Body of pancreas (tissue), 4 donors: ENCODE data around the gene ATP6V1B1. TPM values are rescaled to one million over a fixed set of nuclear protein-coding genes. Genes with fewer than 3 reads are reported as not detected.

Experiments used
- ATAC-seq: fragments of 150-250 bp; one replicate; pipeline ENCODE4 v1.9.1; 2016
- DNase-seq, 4 donors: peaks; one replicate each; pipeline ENCODE4 v3.0.0-alpha.2; 2019
- H3K27ac ChIP-seq, 4 donors: fragments of 200-600 bp; sonication (generic); 1 replicate in 3 of 4; 2 replicates in 1 of 4; pipeline versions ENCODE4 v1.5.1 to v1.6.1; 2016 to 2019; ENCODE audit warnings: mild to moderate bottlenecking in 1 of 4, mixed read lengths in 1 of 4, moderate library complexity in 1 of 4
- H3K27me3 ChIP-seq, 2 donors: fragments of 200-600 bp; sonication (generic); one replicate each; pipeline ENCODE4 v1.6.0; 2016; ENCODE audit warnings: mild to moderate bottlenecking in 1 of 2
- H3K36me3 ChIP-seq, 2 donors: fragments of 200-600 bp; sonication (generic); replicated peaks in 1 of 2; 2 replicates each; pipeline ENCODE4 v1.5.1; 2016; ENCODE audit warnings: low read depth in 2 of 2; ENCODE audit not compliant: insufficient read depth in 1 of 2
- H3K4me1 ChIP-seq: fragments of 200-600 bp; sonication (generic); one replicate; pipeline ENCODE4 v1.6.0; 2016
- H3K4me3 ChIP-seq, 2 donors: fragments of 200-600 bp; sonication (generic); 1 replicate in 1 of 2; 2 replicates in 1 of 2; pipeline ENCODE4 v1.5.1; 2016 to 2019
- H3K9me3 ChIP-seq, 3 donors: fragments of 200-600 bp; sonication (generic); 1 replicate in 2 of 3; 2 replicates in 1 of 3; pipeline ENCODE4 v1.5.1; 2016
- POLR2A ChIP-seq, 3 donors: fragments of 450-650 bp; IDR thresholded peaks; one replicate each; pipeline ENCODE4 v1.6.1; 2016; ENCODE audit warnings: antibody characterized with exemption in 3 of 3, mild to moderate bottlenecking in 2 of 3
- WGBS, 2 donors: methylation state at CpG; one replicate each; pipeline ENCODE4 v1.1.5; 2017; 5-methylcytosine and 5-hydroxymethylcytosine counted together
- intact Hi-C: fragments of 100-400 bp; cut with DNase I; formaldehyde crosslinking; loops from one replicate; pipeline ENCODE4 v1.15.1; 2023
- total RNA-seq, 2 donors: library from RNA; depleted of rRNA; stranded (reverse); fragments of >200 nt; gene quantifications; one replicate each; pipeline ENCODE4 v1.1.0, GENCODE V29; 2016
- TF ChIP-seq, protein P1 (sequence below), 7 experiments: fragments of 450-650 bp in 4 of 7; fragments of 200-600 bp in 3 of 7; sonication (generic) in 3 of 7; IDR thresholded peaks; one replicate each; pipeline ENCODE4 v1.5.1; 2016 to 2019; ENCODE audit warnings: antibody characterized with exemption in 7 of 7

ATP6V1B1 gene
- total RNA-seq, 2 donors from 2014 or later: 9.9 to 17.9 TPM

DNA sequence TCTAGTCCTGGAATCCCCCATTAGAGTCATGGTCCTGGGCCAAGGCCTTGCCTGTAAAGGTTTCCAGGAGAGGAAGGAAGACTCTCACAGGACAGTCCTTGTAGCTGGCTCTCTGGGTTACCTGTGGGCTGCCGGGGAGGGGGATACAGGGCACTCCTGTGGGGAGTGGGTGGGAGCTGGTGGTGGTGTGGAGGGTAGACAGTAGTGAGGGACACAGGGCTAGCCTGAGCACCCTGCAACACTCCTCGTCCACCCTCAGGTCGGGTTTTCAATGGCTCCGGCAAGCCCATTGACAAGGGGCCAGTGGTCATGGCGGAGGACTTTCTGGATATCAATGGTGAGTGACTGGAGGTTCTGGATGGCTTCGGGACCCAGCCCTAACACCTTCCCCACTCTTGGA lies 23.1 kb downstream of the ATP6V1B1 start:
- H3K9me3 ChIP-seq: no peaks in the 10 kb centered on the region
- ATAC-seq: no peak
- TF ChIP-seq POLR2A (IDR thresholded peaks at IDR 0.05): no peak
- TF ChIP-seq, protein P1, sequence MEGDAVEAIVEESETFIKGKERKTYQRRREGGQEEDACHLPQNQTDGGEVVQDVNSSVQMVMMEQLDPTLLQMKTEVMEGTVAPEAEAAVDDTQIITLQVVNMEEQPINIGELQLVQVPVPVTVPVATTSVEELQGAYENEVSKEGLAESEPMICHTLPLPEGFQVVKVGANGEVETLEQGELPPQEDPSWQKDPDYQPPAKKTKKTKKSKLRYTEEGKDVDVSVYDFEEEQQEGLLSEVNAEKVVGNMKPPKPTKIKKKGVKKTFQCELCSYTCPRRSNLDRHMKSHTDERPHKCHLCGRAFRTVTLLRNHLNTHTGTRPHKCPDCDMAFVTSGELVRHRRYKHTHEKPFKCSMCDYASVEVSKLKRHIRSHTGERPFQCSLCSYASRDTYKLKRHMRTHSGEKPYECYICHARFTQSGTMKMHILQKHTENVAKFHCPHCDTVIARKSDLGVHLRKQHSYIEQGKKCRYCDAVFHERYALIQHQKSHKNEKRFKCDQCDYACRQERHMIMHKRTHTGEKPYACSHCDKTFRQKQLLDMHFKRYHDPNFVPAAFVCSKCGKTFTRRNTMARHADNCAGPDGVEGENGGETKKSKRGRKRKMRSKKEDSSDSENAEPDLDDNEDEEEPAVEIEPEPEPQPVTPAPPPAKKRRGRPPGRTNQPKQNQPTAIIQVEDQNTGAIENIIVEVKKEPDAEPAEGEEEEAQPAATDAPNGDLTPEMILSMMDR (IDR thresholded peaks at IDR 0.05): no peak
- 85 to 88% methylated on average over 5 to 6 of the region's 6 CpGs for WGBS, 2 donors
- no peaks in the 10 kb centered on the region for H3K4me1 ChIP-seq
- H3K36me3 ChIP-seq: no peaks in the 10 kb centered on the region
- peak in 1 of 4 donors; percentile 3 for DNase-seq
- no peaks in the 10 kb centered on the region for H3K27me3 ChIP-seq
- H3K4me3 ChIP-seq: no peak overlapping the region
- no peak overlapping the region for H3K27ac ChIP-seq
- intact Hi-C loops: no loop called here

DNA sequence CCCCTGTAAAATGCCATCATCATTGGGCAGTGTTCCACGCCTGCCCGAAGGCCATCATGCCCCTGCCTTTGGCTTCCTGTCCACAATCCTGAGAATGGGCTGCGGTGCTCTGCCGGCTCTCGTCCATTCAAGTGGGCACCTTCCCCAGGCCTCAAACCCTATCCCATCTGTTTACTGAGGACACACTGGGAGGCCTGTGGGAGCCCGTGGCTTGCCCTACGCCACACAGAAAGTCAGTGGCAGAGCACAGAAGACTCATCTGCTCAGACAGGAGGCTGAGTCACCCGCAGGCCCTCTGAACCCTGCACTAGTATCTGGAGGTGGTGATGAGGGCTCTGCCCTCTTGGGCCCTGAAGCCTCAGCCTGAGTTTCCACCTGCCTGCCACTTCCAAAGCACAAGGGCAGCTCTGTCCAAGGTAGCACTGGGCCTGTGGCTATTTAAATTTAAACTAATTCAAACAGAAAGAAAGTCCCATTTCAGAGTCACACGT lies 23.6 kb downstream of the ATP6V1B1 start:
- WGBS, 2 donors: 92 to 98% methylated on average over 6 to 8 of the region's 9 CpGs
- Histone ChIP-seq H3K27ac (no peak overlapping the region), H3K27me3 (no peaks in the 10 kb centered on the region), H3K4me1 (no peaks in the 10 kb centered on the region), H3K36me3 (no peaks in the 10 kb centered on the region), H3K4me3 (no peak overlapping the region), H3K9me3 (no peaks in the 10 kb centered on the region)
- TF ChIP-seq POLR2A (IDR thresholded peaks at IDR 0.05): no peak
- TF ChIP-seq, protein P1 (IDR thresholded peaks at IDR 0.05): no peak
- DNase-seq (no peak), ATAC-seq (no peak)
- intact Hi-C loops: no loop called here

DNA sequence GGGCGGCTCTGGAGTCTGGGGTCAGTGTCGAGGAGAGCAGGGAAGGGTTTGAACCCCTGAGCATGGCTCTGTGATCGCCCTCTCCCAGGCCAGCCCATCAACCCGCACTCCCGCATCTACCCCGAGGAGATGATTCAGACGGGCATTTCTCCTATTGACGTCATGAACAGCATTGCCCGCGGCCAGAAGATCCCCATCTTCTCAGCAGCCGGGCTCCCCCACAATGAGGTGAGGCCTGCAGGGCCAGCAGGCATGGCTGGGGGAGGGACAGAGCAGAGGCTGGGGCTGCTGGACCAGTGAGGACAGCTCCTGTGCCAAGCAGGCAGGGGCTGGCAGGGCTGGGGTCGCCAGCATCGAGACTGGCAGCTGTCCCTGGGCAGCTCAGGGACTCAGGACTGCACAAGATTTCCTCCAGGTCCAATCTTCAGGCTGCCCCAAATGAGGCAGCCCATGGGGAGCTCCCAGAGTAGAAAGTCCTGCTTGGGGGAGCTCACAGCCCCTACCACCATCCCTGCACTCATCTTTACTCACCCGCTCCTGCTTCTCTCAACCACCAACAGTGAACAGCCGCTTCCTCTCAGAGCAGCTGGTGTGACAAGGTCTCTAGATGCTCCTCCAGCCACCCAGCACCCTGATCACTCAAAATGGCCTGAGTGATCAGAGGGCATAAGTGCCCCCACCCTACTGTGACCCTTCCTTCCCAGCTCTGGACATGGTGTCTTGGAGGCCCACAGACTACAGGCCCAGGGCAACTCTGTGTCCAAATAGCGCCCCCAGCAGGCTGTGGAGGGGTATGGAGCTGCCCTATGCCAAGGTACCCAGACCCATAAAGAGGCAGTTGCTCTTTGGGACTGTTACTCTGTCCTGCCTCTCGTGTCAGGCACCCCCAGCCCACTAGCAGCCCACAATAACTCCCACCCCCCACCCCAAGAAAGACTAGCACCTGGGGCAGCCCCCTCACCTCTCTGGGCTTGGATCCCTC lies 24.4 kb downstream of the ATP6V1B1 start:
- peak in 2 of 4 donors; percentile 0 to 3 for DNase-seq
- intact Hi-C loops: no loop called here

DNA sequence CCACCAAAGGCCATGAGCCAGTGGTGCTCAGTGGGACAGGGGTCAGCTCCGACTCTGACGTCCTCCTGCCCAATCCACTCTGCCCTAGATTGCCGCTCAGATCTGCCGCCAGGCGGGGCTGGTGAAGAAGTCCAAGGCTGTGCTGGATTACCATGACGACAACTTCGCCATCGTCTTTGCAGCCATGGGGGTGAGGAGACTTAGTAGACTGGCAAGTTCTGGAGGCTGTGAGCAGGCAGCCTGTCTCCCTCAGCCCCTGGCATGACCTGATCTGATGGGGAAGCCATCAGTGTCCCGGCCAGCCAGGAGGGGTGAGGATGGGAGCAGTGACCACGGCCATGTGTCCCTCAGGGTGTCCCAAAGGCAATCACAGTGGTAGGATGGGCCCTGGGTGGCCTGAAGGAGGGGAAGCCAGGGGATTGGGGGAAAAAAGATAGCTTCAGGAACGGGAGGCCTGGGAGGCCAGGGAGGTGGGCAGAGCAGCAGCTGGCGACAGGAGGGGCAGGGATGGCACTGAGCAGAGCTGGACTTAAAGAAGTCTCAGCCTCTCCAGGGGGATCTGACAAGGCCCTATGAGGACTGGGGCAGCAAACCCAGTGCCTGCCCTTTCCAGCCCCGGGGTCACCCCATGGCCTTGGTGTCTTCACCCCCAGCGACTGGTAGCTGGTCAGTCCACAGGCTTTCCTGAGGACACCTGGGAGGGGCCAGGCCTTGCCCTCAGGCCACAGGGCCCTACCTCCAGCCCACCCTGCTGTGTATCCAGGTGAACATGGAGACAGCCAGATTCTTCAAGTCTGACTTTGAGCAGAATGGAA lies 25.3 kb downstream of the ATP6V1B1 start:
- DNase-seq: peak in 3 of 4 donors; percentile 1 to 8 (median 2)
- Histone ChIP-seq H3K4me1 (peaks cover 3% of the 10 kb centered on the region), H3K27me3 (no peaks in the 10 kb centered on the region), H3K4me3 (no peak overlapping the region), H3K27ac (no peak overlapping the region), H3K36me3 (no peaks in the 10 kb centered on the region), H3K9me3 (no peaks in the 10 kb centered on the region)
- ATAC-seq: no peak
- TF ChIP-seq POLR2A (IDR thresholded peaks at IDR 0.05): no peak
- TF ChIP-seq, protein P1 (IDR thresholded peaks at IDR 0.05): no peak
- WGBS, 2 donors: 70 to 77% methylated on average over 6 to 14 of the region's 14 CpGs
- intact Hi-C loops: no loop called here

More for the DNA sequence above, 24.4 kb downstream of the ATP6V1B1 start:
- ATAC-seq: no peak
- Histone ChIP-seq H3K9me3 (no peaks in the 10 kb centered on the region), H3K36me3 (no peaks in the 10 kb centered on the region), H3K4me3 (no peak overlapping the region), H3K27ac (no peak overlapping the region), H3K4me1 (peaks cover 2% of the 10 kb centered on the region), H3K27me3 (no peaks in the 10 kb centered on the region)
- TF ChIP-seq, protein P1 (IDR thresholded peaks at IDR 0.05): no peak
- no peak for TF ChIP-seq POLR2A (IDR thresholded peaks at IDR 0.05)
- WGBS, 2 donors: 84 to 87% methylated on average over 11 to 17 of the region's 17 CpGs
